CD4-positive, alpha-beta T cell treated with Interleukin-6 for 4 hours (primary cell): ENCODE measurements around the gene PAOX.
"Not testable (repeated sequence)": the region's sequence is repeated elsewhere in the genome, so short reads cannot be mapped to it uniquely, and the experiment has no call there.

Experiments used
- DNase-seq: peaks from one replicate; pipeline ENCODE4 v3.0.0-alpha.2; 2020; ENCODE audit warnings: mixed read lengths

PAOX gene

DNA sequence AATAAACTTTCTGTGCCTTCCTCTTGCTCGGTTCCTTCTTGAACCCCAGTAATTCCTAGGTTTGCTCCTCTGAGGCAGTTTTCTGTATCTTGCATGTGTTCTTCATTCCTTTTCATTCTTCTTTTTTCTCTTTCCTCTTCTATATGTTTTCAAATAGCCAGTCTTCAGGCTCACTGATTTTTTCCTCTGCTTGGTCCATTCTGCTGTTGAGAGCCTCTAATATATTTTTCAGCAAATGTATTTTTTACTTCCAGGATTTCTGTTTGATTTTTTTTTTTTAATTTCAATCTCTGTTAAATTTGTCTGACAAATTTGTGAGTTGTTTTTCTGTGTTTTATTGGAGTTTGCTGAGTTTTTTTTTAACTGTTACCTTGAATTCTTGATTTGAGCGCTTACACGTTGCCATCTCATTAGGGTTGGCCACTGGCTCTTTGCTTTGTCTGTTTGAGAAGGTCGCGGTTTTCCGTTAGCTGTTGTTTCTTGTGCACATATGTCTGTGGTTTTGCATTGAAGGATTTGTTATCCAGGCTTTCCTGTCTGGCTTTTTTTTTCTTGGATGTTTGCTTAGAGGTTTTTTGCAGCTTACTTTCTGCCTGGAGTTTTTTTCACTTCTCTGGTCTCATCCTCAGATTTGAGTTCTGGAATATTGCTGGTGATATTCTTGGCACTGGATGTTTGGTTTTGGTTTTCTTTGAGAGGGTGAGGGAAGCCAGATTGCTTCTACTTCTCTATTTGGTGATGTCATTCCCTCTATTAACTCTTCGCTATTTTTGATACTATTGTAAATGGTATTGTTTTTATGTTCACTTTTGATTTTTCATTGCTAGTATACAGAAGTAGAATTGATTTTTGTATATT is 32.7 kb downstream of the PAOX start:
- DNase-seq, result no peak

DNA sequence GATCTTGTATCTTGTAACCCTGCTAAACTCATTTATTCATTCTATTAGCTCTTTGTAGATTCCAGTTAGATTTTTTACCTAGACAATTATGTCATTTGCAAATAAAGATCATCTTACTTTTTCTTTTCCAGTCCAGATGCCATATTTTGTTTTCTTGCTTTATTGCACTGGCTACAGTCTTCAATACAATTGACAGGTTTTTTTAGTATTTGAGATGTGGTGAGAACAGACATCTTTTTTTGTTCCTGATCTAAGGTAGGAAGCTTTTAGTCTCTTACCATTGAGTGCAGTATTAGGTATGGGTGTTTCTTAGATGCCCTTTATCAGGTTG is 33.3 kb downstream of the PAOX start:
- no peak for DNase-seq

DNA sequence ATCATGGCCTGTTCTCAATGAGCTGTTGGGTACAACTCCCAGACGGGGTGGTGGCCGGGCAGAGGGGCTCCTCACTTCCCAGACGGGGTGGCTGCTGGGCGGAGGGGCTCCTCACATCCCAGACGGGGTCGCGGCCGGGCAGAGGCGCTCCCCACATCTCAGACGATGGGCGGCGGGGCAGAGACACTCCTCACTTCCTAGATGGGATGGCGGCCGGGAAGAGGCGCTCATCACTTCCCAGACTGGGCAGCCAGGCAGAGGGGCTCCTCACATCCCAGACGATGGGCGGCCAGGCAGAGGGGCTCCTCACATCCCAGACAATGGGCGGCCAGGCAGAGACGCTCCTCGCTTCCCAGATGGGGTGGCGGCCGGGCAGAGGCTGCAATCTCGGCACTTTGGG is 35.3 kb downstream of the PAOX start:
- not testable (repeated sequence) for DNase-seq

DNA sequence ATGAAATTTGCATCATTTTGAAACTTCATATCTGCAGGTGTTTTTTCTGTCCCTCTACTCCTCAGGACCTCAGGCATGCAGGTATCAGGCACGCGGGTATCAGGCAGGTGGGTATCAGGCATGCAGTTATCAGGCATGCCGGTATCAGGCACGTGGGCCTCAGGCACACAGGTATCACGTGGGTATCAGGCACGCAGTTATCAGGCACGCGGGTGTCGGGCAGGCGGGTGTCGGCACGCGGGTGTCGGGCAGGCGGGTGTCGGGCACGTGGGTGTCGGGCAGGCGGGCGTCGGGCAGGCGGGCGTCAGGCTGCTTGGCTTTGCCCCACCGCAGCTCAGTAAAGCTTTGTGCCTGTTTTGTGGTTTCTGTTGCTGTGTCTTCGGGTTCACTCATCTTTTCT is 36.7 kb downstream of the PAOX start:
- DNase-seq, result no peak

DNA sequence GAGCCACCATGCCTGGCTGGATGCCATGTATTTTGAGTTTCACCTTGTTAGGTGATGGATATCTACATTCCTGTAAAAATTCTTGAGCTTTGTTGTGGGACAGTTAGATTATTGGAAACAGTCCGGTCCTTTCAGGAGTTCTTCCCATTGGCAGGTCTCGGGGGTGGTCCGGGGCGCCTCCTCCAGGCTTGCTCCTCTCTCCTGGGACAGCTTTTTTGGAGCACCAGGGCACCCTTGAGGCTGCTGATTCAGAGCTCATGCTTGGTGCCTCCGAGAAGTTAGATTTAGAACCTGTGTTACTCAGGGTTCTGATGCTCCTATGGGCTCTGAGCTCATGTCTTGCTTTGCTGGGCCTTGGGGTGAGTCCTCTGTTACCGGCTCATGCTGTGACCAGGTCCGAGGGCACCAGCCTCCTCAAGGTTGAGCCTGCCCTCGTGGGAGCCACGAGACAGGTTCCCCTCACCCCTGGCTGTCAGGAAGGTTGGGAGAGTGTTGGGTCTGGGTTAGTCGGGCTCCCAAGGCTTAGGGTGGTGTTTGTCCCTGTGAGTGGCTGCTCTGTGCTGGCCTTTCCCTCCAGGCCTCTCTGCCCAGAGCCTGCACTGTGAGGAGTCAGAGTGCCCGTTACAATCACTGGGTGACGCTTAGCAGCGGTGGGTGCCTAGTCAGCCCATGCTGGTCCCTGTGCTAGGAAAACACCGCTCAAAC is 39.4 kb downstream of the PAOX start:
- DNase-seq, result no peak

DNA sequence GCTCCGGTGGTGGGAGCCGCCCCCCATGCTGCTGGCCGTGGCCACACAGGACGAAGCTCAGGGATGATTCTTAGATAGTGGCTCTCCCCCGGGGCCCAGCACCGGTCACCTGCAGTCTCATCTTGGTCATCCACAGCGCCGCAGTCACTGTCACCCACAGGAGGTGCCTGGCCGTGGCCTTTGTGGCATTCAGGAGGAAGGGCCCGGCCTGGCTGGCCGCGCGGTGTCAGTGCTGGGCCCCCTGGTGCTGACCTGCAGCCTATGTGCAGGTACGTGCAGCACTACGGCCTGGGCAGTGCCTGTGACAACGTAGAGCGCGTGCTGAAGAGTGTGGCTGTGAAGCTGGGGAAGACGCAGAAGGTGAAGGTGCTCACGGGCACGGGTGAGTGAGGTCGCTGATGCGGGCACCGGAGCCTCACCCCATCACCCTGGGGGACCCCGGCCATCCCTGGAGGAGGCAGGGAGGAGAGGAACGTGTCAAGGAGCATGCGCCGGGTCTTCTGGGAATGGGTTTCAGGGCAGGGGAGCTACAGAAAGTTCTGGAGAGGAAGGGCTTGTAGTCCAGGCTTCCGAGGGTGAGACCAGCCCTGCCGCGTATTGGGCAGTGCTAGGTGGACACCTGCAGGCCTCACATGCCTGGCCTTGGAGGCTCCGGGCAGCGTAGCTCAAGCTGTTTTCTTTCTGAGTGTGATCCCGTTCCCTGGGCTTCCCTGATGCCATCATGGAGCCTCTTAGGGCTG is 40.3 kb downstream of the PAOX start:
- no peak for DNase-seq

DNA sequence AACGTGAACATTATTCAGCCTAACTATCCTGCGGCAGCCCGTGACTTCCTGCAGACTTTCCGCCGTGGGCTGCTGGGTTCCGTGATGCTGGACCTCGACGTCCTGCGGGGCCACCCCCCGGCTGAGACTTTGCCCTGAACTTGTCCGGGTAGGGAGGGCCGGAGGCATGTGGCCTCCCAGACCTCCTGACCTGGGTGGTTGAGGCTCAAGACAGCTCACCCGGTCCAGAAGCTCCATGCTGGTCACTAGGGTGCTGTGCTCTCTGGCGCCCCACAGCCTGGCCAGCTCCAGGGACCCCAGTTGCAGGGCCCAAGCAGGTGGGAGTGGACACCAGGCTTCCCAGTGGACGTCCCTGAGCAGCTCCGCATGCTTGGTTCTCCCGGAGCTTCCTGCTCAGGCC is 41.0 kb downstream of the PAOX start:
- no peak for DNase-seq

DNA sequence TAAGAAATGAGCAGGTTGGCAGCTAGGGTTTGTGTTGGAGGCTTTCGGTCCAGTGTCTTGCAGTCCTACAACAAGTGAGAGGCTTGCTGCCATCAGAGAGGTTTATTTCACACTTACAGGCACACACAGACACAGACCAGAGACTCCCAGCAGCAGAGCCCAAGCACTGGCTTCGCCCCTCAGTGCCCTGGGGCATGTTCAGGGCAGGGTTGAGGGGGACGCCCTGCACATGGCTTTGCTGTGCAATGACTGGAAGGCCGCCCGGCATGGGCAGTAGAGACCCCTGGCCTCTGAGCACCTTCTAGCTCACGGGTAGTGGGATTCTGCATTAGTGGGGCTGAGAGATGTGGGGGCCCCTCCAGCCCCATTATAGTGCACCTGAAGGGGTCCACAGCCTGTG is 41.5 kb downstream of the PAOX start:
- no peak for DNase-seq

DNA sequence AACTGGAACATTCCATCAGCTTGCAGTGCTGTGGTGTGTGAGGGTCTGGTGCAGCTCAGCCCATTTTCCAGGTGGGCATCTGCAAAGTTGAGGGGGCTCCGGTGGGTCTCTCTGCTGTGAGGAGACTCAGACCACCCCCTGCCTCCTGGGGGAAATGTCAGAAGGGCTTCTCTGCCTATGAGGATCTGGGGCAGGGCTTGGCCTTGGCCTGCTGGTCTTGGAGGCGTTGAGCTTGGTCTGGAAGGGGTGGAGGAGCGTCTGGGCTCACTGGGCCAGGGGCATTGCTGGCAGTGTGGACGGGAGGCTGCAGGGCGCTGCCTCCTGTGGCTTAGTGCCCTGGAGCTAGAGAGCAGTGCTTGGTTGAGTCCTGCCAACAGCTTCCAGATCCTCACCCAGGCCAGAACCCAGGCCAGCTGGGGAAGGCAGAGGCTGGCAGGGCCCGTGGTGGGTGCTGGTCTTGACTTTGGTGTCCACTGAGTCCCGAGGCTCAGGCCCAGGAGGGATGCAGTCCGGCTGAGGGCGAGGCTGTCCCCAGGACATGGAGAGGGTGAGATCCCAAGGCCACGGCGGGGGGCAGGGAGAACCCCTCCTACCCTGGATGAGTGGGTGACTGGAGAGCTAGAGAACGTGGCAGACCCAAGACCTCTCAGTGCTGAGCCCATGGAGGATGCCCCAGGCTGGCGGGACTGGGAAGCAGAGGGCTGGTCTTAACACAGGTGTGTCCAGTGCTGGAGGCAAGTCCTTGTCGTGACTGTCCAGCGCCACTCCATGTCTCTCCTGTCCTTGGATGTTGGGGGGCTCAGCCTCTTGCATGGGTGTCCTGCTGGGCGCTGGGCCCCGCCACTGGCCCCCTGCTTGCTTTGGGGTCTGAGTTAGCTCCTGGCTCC is 42.5 kb downstream of the PAOX start:
- no peak for DNase-seq

DNA sequence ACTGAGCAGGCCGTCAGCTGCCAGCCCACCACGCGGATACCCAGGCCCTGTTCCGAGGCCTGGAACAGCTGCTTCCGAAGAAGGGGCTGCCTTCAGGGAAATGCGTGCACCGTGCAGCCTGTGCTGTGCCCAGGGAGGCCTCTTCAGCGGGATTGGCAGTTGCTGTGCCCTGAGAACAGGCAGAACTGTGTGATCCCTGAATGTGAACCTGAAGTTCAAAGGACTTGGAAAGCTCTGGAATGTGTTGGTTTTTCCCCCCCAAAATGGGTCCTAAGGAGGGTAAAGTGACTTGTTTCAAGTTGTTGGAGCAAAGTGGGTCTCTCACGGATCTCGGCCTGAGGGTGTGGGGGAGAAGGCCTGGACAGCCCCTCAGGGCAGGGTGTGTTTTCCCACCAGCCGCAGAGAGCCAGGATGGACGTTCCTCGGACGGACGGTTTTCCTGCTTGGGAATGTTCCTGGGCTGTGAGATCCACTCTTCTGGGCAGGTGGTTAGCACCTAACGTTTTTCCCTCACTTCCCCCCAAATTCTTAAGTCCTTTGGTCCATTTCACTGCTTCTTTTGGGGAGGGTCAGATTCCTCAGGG is 43.3 kb downstream of the PAOX start:
- no peak for DNase-seq

DNA sequence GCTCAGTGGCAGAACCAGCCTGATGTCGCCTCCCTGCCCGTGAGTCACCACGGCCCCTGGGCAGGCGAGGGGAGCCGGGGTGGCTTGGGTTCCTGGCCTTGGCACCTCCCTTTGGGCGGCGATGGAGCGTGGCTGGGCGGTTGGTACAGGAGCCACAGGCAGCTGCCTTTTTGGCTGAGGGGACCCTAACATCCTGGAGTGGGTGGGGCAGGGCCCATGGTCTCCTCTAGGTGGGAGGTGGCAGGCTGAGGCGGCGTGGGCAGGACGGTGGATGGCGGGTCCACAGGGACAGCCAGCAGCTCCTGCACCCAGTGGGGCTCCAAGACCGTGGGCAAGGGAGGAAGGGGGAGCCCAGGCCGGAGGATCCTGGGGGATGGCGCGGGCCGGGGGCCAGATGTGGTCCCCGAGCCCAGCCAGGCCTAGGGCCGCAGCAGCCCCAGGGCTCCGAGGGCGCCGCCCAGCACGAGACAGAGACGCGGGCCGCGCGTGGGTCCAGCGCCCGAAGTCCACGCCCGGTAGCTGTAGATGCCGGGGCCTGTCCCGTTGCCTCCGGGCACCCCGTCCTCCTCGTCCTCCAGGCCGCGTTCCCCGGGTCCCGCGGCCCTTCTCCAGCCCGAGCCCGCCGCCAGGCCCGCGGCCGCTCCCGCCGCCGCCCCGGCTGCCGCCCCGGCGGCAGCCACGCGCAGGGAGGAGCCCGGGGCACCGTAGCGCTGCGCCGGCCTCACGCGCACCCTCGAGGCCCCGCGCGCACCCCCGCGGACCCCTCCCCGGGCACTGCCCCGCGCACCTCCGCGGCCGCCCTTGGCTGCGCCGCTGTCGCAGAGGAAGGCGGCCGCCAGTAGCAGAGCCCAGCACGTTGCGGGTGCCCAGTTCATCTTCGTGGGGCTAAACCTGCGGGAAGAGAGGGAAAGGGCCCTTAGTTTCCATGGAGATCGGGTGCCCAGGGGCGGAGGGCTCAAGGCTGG is 44.0 kb downstream of the PAOX start:
- no peak for DNase-seq

DNA sequence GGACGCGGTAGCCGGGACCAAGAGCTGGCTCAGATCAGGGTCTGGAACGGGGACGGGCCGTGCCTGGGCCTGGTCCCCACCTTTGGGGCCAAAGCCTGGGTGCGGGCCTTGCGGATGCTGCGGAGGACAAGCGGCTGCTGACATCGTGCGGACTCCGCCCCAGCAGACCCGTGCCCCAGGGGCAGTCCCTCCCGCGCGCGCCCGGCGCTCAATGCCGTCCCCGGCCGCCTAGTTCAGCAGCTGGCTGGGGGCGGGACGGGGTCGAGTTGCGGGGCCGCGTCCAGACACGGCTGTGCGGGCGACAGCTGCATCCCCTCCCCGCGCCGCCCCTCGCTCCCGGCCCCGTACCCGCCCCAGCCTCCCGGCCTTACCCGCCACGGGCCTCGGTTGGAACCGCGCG is 45.0 kb downstream of the PAOX start:
- DNase-seq, result not testable (repeated sequence)

DNA sequence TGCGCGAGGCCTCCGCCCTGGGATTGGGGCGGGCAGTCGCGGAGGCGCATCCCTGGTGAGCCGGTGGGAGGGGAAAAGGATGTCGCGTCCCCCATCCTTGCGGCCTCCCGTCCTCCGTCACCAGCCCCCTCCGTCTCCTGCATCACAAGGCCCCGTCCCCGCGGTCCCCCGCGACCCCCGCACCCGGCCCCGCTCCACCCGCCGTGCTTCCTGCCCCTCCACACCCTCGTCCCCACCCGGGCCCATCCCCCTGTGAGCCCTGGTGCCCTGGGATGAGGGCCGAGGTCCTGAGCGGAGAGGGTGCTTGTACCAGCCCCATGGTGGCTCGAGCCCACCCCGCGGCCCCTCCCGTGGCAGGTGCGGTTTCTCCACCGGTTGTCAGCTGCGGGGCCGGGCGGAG is 45.5 kb downstream of the PAOX start, which contains the start of gene SPRN:
Gene SPRN, minus strand, starts transcription at position 25 of the 400 bp plus-strand sequence. CDS start 944 bp downstream, outside the sequence.
- not testable (repeated sequence) for DNase-seq

DNA sequence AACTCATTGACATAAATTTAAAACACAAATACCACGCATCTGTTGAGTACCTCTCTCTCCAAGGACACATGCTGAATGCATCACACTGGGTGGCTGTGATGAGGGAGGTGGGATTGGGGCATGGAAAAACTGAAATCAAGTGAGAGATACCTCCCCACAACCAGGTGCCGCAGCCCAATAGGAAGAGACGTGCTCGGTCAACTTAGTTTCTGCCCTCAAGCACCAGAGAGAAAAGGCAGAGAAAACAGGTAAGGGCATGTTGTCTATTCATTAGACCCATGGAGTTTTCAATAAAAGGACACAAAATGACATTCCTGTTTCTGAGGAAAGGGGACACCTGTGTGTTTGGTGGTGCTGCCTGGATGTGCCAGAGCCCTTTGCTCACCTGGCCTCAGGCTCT is 50.5 kb downstream of the PAOX start:
- DNase-seq, result not testable (repeated sequence)

DNA sequence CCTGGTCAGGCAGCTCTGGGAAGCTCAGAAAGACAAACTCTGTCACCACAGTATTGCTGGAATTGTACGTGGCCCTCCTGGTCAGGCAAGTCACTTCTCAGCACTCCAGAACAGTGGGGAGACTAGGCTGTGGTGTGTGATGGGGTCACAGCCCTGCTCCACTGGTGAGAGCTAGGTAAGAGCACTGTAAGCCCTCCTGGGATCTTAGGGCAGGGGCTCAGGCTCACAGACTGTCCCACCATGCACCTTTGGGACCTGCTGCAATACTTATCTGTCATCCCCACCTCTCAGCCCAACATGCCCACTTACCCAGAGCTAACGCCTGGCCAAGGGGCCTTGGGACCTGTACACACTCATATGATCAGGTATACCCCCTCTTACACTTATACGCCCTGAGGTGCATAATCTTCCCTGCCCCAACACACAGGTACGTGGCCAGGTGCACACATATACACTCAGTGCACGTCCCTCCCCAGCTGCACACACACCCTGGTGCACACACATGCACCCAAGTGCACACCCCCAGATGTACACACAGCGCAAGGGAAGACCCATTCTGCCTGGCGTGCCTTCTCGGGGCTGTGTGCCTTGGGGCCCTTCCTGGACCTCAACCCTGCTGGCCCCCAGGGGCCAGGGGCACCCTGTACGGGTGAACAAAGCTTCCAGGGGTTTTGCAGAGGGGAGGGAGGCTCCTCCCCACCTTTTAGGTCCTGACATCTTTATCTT is 53.0 kb downstream of the PAOX start:
- DNase-seq, result not testable (repeated sequence)

DNA sequence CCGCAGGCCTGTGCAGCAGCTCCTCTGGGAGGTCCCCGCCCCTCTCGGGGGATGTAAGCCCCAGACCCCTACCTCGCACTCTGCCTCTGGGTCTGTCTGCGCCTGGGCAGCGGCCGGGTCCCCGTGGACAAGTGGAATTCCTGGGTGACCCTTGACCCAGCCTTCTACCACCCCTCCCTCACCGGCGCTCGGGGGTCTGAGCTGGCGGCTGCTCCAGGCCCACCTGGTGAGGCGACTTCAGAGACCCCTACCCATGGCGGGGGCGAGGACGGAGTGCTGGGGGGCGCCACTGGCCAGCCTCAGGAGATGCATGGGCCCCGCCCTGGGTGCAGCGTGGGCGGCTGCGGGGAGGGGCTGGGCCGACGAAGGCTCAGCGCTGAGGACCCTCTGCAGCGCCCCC is 53.7 kb downstream of the PAOX start:
- not testable (repeated sequence) for DNase-seq

DNA sequence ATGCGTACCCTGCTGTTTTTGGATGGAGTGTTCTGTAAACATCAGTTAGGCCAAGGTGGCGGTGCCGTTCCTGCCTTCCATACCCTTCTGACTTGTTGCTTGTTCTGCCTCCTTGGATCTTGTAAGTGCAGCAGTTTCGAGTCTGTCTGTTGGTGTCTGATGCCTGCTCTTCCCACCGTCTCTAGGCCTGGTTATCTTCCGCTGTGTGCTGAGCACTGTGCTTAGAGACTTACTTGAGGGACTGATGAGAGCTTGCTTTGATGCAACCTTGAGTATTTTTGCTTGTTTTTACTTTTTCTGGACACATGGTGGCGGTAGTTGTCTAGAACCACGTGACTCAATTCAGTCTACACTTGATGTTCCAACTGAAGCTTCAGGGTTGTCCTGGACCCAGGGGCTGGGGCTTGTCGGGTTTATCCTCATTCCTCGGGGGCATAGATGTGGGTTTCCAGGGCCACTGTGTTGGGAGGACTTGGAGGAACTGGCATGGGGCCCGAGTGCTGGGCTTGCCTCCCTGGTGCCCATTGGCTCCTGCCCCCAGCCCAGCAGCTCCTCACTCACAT is 59.7 kb downstream of the PAOX start:
- no peak for DNase-seq

DNA sequence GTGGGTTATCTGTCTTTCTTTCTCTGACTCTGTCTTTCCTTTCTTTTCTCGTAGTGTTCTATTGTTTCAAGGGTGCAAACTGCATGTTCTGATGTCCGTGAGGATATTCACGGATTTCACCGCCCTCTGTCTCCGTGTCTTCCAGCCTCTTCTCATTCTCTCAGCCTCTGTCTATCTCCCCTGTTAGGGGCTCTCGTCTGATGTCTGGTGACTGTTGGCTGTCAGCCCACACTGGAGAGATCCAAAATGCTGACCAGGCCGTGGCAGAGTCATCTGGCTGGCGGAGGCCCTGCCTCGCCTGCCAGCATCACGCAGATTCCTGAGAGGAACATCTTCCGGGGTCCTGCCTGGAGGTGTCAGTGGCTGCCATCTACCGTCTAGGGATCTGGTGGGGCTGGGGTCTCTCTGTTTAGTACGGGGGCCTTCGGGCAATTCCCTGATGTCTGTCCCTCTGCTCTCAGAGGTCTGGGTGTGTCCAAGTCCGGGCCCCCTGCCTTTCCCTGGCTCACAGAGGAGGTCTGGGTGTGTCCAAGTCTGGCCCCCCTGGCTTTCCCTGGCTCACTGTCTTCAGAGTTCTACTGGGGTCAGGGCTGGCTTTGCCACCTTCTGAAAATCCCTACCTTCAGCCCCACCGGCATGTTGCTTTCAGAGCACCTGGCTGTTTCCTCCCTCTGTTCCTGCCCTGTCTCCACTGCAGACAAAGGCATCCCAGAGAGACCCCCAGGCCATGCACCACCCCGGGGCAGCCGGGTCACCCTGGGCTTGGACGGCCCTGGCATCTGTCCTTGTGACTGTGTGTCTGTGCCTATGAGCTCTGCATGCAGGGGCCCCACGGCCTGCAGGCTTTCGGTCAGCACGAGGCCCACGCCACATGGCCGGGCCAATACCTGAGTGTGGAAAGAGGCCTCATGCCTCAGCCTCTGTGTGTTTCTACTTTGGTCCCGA is 60.7 kb downstream of the PAOX start:
- no peak for DNase-seq
